HG02642 (cell line): ENCODE measurements around the gene ADD2.

Experiments
- ATAC-seq: cut with Tn5 transposase; IDR thresholded peaks from one replicate; pipeline ENCODE4 v1.9.1; 2021; ENCODE audit warnings: mild to moderate bottlenecking; ENCODE audit not compliant: unreplicated experiment, poor library complexity

Gene ADD2

DNA sequence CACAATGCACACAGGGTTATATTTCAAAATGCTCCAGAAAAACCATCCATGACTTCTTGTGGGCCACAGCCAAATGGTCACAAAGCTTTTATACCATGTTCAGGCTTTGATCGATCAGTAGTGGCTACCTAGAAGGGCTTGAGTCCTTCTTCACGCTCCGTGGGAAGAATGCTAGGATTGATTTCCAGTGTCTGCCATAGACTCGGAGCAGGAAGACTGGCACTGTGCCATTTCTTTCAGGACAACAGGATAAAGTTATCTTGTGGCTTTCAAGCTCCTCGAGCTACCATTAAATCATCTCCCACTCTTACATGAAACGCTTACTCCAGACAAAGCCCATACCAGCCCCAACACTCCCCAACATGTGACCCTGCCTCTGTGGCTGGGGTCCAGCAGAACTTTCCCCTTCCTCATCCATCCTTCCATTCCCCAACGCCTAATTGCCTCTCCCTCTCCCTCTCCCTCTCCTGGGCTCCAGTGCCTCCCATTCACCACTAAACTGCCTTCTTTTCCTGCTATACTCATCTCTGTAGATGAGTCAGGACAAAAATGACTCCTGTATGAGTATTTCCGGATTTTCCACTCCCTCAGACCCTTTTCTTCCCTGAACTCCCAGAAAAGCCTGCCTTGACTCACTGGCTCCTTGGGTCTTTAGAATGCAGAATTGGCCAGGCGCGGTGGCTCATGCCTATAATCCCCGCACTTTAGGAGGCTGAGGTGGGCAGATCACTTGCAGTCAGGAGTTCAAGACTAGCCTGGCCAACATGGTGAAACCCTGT is 40.9 kb downstream of the ADD2 start:
- ATAC-seq, result no peak

DNA sequence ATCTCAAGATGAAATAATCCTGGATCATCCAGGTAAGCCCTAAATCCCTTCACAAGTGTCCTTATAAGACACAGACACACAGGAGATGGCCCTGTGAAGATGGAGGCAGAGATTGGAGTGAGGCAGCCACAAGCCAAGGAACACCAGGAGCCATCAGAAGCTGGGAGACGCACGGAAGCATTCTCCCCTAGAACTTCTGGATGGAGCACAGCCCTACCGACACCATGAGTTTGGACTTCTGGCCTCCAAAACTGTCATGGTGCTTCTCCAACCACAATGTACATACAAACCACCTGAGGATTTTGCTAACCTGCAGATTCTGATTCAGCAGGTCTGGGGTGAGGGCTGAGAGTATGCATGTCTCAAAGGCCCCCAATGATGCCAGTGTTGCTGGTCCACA is 42.5 kb downstream of the ADD2 start:
- ATAC-seq, result no peak

DNA sequence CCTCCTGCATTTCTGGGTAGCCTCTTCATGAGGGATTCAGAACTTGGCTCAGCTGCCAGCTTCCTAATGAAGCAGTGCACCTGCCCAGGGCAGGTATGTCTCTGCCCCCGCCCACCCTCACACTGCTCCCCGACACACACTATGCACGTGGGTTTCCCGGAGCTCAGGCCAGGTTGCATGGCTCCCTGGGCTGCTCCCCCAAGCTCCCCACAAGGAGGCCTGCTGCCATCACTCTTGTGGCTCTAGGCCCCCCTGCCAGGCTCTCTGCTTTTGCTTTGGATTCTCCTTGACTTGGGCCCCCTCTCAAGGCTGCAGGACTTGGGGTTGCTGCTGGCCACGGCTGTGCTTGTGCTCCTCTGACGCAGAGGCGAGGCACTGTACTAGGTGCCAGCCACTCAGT is 43.6 kb downstream of the ADD2 start:
- ATAC-seq, result no peak

DNA sequence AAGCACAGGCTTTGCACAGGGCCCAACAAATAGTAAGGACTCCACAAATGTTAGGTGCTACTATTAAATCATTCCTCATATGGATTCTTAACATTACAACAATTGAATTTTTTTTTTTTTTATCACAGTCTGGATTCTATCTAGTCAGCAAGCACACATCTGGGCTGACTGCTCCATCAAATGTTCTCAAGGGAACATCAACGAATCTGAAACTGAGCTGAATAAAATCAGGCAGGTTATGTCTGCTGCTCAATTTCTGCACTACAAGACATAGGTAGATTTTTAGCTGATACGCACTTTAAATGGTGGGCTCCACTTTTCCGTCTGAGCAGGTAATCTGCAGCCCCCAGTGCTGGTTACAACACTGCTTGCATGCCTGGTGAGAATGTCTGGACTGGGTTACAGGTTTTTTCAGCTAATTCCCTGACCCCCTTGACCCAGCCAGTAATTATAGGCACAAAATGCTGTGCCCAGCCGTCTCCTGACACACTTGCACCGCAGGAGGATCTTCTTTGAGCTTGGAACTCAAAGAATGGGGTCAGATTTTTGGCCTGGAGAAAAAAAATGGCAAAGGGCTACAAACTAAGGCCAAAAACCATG is 44.6 kb downstream of the ADD2 start:
- ATAC-seq, result no peak

DNA sequence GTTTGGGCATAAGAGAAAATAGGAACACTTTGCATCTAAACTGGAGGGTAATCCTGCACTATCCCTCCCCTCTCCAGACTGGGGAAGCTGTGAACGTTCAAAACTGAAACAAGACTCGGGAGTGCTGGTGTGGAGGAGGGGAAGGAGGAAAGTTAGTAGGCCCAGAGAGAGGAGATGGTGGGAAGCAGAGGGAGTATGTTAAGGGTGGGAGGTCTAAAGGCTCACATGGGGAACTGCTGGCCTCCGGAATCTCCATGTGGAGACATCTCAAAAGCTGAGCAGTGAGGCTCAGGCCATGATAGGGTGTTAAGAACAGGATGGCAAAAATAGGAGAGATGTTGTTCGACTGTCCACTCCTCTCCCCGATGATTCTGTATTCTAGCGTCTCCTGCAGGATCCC is 47.9 kb downstream of the ADD2 start:
- ATAC-seq, result no peak

DNA sequence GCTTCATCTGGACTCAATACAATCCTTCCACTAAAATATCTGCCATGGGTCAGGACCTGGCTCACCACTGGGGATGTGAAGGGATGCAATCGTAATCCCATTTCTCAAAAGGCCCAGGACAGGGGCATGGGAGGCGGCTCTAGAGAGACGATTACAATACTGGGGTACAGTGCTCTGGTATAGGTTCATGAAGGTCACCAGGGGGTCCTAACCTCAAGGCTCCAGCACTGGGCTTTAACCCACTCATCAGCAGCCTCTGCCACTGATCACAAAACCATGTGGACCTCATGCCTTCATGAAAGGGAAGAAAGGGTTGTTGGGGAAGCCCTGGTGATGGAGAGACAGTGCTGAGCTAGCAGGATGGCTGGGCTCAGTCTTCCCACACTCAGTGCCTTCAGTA is 48.8 kb downstream of the ADD2 start:
- no peak for ATAC-seq

DNA sequence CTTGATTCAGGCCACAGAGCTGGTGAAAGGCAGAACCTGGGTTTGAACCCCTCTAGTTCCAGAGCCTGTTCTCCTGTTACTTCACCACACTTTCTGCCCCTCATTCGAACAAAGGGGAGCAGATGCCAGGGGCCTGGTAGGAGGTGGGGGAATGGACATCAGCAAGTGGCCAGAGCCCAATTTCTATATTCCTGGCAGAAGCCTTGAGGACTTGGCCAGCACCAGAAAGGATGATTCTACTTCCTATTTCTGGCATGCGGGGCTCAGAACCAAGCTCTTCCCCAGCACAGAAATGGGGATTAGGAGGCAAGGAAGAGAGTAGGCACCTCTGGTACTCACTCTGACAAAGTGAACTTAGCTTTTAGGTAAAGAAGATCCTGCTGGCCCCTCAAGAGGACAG is 49.3 kb downstream of the ADD2 start:
- no peak for ATAC-seq

DNA sequence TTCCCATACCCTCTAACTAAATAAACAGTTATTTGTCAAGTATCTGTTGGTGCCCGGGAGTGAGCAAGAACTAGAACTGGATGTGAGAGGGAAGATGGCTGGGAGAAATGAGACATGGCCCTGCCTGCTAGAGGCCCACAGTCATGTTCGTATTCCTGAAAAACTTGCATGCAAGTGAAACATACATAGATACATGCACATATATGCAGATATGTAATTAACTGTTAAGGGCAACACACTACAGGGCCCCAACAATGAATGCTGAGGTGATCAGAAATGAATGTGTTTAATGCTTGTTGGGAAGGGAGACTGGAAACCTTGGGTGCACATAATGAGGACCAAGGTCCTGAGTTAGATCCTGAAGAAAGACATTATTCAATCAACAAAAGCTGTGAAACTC is 49.8 kb downstream of the ADD2 start:
- ATAC-seq, result no peak

DNA sequence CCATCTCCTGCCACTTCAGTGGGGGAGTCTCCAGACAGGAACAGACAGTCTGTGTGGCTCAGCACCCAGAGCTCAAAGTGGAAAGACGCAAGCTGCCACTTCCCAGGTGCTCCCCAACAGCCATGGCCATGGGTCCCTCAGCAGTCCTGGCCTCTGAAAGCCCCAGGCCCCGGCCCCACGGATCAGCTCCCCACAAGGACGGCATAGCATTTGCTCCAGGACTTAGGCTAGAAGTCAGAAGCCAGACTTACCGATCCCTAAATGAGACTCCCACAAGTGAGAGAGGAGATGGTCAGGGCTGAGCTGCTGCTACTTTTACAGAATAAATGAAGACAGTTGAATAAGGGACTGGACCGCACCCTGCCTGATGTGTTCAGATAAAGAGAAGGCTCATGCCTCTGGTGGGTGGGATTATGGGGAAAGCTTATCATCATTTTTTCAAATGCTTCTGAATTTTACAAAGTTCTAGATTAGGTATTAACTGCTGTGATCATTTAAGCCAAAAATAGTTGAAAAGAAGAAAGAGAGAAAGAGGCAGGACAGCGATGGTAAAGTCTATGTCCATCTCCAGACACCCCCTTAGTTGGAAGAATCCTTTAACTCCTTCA is 50.5 kb downstream of the ADD2 start:
- no peak for ATAC-seq

DNA sequence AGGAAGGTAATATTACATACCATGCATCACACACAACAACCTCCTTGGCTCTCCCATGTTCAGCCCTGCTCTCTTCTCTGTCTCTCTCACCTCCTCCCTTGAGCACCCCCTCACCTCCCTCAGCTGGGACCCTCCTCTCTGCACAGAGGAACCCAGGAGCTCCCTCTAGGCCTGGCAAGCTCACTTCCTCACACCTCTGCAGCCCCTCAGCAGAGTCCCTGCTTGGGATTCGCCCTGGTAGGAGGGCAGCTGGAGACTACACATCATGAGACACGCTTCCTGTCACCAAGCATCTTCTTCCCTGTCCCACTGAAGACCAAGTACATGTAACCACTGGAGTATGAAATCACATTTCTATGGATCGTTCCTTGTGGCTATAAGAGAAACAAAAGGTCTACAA is 51.0 kb downstream of the ADD2 start:
- no peak for ATAC-seq

DNA sequence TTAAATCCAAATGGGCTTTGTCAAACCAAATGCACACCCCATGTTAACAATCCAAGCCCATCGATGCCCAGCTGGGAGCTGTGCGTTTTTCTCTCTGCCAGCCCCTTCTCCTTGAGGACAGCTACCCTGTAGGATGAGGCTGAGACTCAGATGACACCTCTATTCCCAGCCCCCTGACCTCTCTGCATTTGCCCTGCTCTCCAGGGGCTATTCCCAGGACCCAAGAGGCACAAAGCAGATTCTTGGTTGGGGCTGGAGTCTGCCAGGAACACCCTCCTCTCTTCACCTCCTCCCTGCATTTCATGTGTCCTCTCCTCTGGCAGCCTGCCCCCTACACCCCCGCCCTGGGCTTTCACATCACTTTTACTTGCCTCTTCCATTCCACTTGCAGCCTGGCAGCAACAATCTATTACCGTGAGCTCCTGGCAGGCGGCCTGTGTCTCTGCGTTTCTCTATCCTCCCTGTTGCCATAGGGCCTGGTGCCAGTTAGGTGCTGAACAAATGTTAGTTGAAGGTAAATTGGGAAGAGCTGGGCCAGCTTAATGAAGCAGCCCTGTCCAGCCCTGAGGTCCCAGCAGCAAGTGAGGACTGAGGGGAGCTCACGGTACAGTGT is 51.8 kb downstream of the ADD2 start:
- ATAC-seq, result no peak

DNA sequence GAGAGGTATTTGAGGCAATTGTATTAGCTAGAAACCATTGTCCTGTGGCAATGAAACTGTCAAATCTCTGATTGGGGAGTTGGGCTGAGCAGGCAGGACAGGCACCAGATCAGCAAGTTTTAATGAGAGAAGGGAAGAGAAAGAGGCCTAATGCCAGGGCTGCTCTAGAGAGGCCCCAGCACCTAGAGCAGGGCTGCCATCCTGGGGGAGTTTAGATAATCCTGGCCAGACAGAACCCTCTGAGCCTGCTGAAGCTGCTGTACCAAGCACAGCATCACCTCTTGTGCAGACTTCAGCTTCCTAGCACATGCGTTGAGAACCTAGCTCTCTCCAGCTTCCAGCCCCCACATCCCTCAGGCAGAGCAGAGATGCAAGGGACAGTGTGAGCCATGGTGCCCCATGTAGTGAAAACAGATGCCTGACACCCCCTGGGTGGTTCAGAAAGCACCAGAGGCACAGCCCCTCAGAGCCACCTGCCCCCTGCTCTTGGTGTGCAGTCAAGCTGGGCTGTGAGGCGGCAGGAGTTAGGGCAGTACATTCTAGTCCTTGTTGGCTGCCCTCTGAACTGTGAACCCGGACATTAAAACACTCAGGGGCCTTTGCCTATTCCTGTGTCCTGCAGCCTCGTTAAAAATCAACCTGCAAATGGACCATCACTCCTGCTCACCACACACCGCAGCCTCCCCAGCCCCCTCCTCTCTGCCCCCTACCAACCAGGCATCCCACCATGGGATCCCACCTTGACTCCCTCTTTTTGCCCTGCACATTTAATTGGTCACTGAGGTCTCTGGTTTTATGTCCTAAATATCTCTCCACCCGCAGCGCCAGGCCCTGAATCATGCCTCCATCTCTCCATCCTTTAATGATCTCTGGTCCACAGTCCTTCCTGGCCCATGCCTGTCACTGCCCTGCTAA is 52.7 kb downstream of the ADD2 start:
- no peak for ATAC-seq

DNA sequence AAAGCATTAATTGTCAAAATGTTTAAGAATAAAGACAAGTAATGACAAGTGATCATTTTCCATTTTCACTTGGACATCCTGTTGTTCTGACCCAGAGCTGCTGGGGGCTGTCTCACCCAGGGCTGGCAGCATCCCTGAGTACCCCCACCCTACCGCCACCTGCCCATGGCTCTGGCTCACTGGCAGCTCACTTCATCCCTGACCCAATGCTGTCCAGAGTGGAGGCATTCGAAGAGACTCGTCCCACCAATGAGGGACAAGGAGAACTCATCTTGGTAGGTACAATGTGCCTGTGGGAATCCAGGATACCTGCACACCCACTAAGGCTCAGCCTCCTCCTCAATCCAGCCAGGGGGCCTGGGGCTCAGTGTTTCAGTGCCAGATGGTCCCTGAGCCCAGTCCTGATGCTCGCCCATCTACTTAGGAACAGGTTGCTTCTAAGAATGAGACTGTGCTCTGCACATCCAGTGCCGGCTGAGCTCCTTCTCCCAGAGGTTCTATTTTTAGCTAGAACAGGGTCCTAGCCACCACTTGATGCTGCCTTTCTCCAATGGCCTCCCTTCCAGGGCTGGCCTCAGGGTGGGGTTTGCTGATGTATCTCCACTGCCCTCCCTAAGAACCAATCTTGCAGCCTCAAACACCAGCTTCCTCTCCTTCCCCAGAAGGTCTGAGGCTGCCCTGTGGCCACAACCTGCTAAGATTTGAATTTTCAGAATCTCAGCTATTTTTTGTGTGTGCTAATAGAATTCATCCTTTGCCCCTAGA is 53.7 kb downstream of the ADD2 start:
- ATAC-seq, result no peak

DNA sequence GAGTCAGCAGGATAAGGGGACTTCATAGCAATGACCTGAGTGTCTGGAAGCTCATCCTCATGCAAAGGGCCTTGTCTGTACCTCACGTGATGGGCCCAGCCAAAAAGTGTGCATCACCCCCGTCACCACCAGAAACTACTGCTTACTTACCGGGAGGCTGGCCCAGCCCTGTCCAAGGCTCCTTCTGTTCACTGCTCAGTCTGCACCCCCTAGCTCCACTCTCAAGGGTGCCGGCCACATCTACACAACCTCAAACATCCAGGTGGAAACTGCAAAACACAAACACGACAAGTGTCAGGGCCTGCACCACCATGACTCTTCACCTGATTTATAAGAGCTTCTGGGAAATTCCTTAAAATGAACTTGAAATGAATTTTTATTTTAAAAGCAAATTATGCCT is 55.1 kb downstream of the ADD2 start:
- ATAC-seq, result no peak

DNA sequence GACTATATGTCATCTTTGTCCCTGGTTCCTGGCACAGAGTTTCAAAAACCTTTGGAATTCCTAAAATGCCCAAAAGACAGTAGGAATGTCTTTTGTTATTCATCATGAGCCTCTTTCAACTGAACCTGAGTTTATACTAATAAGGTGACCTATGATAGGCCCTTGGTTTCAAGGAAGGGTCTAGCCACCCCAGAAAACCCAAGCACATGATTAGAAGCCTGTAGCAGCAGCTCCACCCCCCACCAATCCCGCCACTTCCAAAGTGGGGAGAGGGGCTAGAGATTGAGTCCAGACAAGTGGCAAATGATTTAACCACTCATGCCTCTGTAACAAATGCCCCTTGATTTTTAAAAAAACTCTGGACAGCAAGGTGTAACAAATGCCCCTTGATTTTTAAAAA is 56.8 kb downstream of the ADD2 start:
- ATAC-seq, result no peak

DNA sequence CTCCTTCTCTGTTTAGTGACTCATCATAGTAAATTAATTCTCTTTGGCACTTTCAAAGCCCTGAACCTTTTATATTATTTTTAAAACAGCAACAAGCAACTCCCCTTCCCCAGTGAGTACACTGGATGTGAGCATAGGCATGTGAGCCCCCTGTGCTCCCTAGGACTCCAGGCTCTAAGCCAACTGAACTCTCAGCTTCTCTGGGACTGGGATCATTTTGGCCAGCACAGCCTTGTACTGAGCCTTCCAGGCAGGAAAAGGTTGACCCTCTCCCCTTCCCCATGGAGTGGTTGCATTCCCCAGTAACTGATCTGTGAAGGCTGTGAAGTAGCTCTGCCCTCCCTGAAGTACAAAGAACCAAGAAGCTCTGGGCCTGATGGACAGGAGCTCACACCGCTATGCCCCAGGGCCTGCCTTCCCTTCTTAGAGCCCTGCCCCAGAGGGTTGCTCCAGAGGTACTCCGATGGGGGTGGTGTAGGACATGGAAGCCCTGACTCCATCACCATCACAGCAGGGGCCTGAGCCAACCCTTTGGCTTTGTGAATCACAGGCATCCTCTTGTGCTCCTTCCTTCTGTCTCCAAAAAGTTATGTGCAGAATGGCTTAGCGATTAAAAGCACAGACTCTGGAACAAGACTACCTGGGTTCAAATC is 57.8 kb downstream of the ADD2 start:
- ATAC-seq, result no peak

DNA sequence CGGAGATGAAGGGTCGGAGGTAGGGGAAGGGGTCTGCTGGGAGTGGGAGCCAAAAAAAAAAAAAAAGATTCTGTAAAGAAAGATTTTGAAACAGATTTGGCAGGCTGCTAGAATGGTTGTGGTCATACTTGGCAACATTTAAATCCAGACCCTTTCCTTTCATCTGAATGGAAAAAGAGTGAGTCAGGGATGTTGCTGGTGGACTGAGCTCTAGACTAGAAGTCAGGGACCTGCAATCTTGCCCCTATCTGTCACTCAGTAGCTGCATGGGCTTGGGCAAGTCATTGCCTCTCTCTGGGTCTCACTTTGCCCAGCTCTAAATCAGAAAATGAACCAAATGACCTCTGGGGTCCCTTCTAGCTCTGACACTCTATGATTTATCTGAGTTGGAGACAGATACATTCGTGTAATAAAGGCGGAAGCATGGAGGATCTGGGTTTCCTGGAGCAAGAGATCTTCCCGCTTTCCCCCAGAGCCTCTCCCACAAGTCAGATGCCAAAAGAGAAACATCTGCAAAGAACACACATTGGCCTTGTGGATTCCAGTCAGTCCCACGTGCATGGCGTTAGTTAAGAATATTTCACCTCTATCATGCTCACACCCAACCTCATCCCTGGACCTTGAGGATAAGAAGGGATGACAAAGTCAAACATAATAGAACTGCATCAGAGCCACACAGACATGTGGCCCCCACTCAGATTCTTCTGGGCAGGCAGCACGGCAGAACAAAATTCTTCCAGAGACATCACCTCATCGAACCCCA is 58.5 kb downstream of the ADD2 start:
- ATAC-seq, result no peak

DNA sequence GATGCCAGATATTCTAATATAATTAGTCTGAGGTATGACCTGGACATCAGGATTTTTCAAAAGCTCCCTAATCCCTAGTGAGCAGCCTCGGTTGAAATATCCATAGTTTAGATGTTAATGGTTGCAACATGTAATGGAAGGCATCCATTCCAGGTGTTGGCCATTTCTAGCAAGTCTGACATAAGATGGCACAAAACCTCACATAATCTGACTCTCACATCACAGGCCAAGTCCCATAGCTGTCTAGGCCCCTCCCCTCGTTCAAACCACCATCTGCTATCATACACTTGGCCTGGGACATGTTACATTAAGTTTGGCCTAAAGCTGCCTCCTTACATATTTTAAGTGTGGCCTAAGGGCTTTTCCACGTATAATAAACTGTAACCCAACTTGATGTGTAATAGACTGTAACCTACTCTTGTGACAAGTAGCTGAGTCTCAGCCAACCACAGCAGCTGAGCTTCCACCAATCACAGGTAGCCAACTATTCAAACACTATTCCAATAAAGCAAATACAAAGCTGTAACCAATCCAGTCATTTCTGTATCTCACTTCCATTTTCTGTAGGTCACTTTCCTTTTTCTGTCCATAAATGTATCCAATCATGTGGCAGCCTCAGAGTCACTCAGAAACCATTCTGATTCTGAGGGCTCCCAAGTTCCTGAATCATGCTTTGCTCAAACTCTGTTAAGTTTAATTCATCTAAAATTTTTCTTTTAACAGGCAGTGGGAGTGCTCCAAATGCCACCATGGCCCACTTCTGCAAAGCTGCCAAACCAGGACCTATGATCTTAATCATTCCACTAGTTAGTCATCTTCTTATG is 59.4 kb downstream of the ADD2 start:
- ATAC-seq, result no peak
